DMS153 (cell line): ENCODE results near the gene KRT71.
A peak's percentile ranks its signal among the peaks of the same experiment; 100 is the strongest.

Experiments
- DNase-seq: peaks from one replicate; lab custom pipeline; 2025; lab: John Stamatoyannopoulos, UW

Gene KRT71

GRCh38 chr12:52537101-52537500, 15.8 kb downstream of the KRT71 start:
- no peak for DNase-seq

GRCh38 chr12:52535574-52535973, 17.4 kb downstream of the KRT71 start:
- DNase-seq: no peak

GRCh38 chr12:52534482-52534881, 18.5 kb downstream of the KRT71 start:
- no peak for DNase-seq

GRCh38 chr12:52533686-52534470, 19.1 kb downstream of the KRT71 start:
- DNase-seq: no peak

GRCh38 chr12:52532636-52533035, 20.3 kb downstream of the KRT71 start:
- DNase-seq: no peak

GRCh38 chr12:52531566-52532300, 21.2 kb downstream of the KRT71 start:
- no peak for DNase-seq

GRCh38 chr12:52530905-52531304, 22.0 kb downstream of the KRT71 start:
- no peak for DNase-seq

- no peak for DNase-seq
Measured at GRCh38 chr12:52530366-52530765, 22.6 kb downstream of the KRT71 start.

- no peak for DNase-seq
Measured at GRCh38 chr12:52529846-52530245, 23.1 kb downstream of the KRT71 start.

GRCh38 chr12:52529417-52529816, 23.5 kb downstream of the KRT71 start:
- DNase-seq: no peak

- DNase-seq: no peak
Measured at GRCh38 chr12:52528641-52529143, 24.3 kb downstream of the KRT71 start.

- no peak for DNase-seq
Measured at GRCh38 chr12:52527121-52527800, 25.7 kb downstream of the KRT71 start.

GRCh38 chr12:52526511-52526951, 26.4 kb downstream of the KRT71 start:
- no peak for DNase-seq

- DNase-seq: no peak
Measured at GRCh38 chr12:52525661-52526499, 27.1 kb downstream of the KRT71 start.

GRCh38 chr12:52524898-52525591, 27.9 kb downstream of the KRT71 start:
- DNase-seq: peak; percentile 6

GRCh38 chr12:52524241-52524897, 28.6 kb downstream of the KRT71 start:
- no peak for DNase-seq

GRCh38 chr12:52523824-52524223, 29.1 kb downstream of the KRT71 start:
- DNase-seq: no peak

GRCh38 chr12:52522346-52523011, 30.5 kb downstream of the KRT71 start:
- DNase-seq: no peak

GRCh38 chr12:52521568-52522266, 31.2 kb downstream of the KRT71 start:
- no peak for DNase-seq
